SK-N-MC (cell line): Measurements from ENCODE around the gene CEP131.

Source experiments
- DNase-seq: peaks from one replicate; pipeline ENCODE4 v3.0.0-alpha.2; 2011; ENCODE audit warnings: low read depth, low spot score
- H3K27ac ChIP-seq: fragments of 200-600 bp; sonication (generic); 2 replicates; pipeline ENCODE4 v1.5.1; 2016; ENCODE audit warnings: mixed run types
- H3K36me3 ChIP-seq: fragments of 200-600 bp; sonication (generic); 2 replicates; pipeline ENCODE4 v1.6.1; 2017; ENCODE audit warnings: antibody characterized with exemption, low read length, mixed read lengths; ENCODE audit not compliant: insufficient read depth
- H3K4me3 ChIP-seq: fragments of 200-600 bp; sonication (generic); 2 replicates; pipeline ENCODE4 v1.5.1; 2016
- H3K9ac ChIP-seq: fragments of 200-600 bp; sonication (generic); 2 replicates; pipeline ENCODE4 v1.8.0; 2017; ENCODE audit warnings: mixed run types, mixed read lengths; ENCODE audit not compliant: insufficient read length
- H3K9me3 ChIP-seq: fragments of 200-600 bp; sonication (generic); 2 replicates; pipeline ENCODE4 v1.6.1; 2017; ENCODE audit warnings: low read depth, mild to moderate bottlenecking, antibody characterized with exemption, low read length, moderate library complexity, mixed read lengths
- EZH2 ChIP-seq: fragments of 200-600 bp; sonication (generic); IDR thresholded peaks from one replicate; pipeline ENCODE4 v1.6.1; 2017; ENCODE audit warnings: antibody characterized with exemption
- FOXP2 ChIP-seq: optimal IDR thresholded peaks from 2 replicates; pipeline ENCODE3; 2011; ENCODE audit warnings: mild to moderate bottlenecking, moderate library complexity; ENCODE audit not compliant: insufficient read depth; ENCODE audit errors: extremely low read length, control extremely low read depth
- POLR2AphosphoS5 ChIP-seq: IDR thresholded peaks from 2 replicates; pipeline ENCODE4 v1.6.1; 2012; ENCODE audit warnings: mild to moderate bottlenecking, low read depth, low read length, borderline replicate concordance

The CEP131 gene

GRCh38 chr17:81206166-81206565 is 16.6 kb downstream of the CEP131 start:
- TF ChIP-seq FOXP2 = no peak
- TF ChIP-seq POLR2AphosphoS5 = no peak
- no peak for TF ChIP-seq EZH2
- Histone ChIP-seq H3K4me3 (0 out of 2 replicates have a peak overlapping the region, but pooled peaks have one; percentile 28), H3K36me3 (no peaks in the 10 kb centered on the region), H3K27ac (peak overlapping the region; percentile 79), H3K9ac (no peak overlapping the region), H3K9me3 (no peaks in the 10 kb centered on the region)
- DNase-seq = no peak

- no peak for TF ChIP-seq POLR2AphosphoS5
- TF ChIP-seq EZH2 = no peak
- no peak for TF ChIP-seq FOXP2
- Histone ChIP-seq H3K36me3 (no peaks in the 10 kb centered on the region), H3K9me3 (no peaks in the 10 kb centered on the region), H3K9ac (no peak overlapping the region), H3K4me3 (no peak overlapping the region), H3K27ac (no peak overlapping the region)
- DNase-seq = no peak
Observed at GRCh38 chr17:81204578-81204977, 18.2 kb downstream of the CEP131 start.

- Histone ChIP-seq H3K9me3 (no peaks in the 10 kb centered on the region), H3K27ac (no peak overlapping the region), H3K36me3 (no peaks in the 10 kb centered on the region), H3K4me3 (no peak overlapping the region), H3K9ac (no peak overlapping the region)
- TF ChIP-seq EZH2 (no peak), POLR2AphosphoS5 (no peak), FOXP2 (no peak)
- DNase-seq = no peak
Observed at GRCh38 chr17:81203136-81203535, 19.6 kb downstream of the CEP131 start.

- Histone ChIP-seq H3K9ac (no peak overlapping the region), H3K27ac (no peak overlapping the region), H3K36me3 (no peaks in the 10 kb centered on the region), H3K4me3 (no peak overlapping the region), H3K9me3 (no peaks in the 10 kb centered on the region)
- DNase-seq = no peak
- TF ChIP-seq EZH2 (no peak), FOXP2 (no peak), POLR2AphosphoS5 (no peak)
Observed at GRCh38 chr17:81202318-81202717, 20.4 kb downstream of the CEP131 start.

- no peaks in the 10 kb centered on the region for H3K9me3 ChIP-seq
- no peak for DNase-seq
- H3K27ac ChIP-seq = peak overlapping the region; percentile 36
- no peaks in the 10 kb centered on the region for H3K36me3 ChIP-seq
- TF ChIP-seq POLR2AphosphoS5 (no peak), FOXP2 (no peak), EZH2 (no peak)
- H3K9ac ChIP-seq = no peak overlapping the region
- H3K4me3 ChIP-seq = no peak overlapping the region
Observed at GRCh38 chr17:81200695-81201580, 21.8 kb downstream of the CEP131 start.

GRCh38 chr17:81200201-81200600 is 22.6 kb downstream of the CEP131 start:
- H3K9ac ChIP-seq = no peak overlapping the region
- H3K27ac ChIP-seq = no peak overlapping the region
- no peaks in the 10 kb centered on the region for H3K36me3 ChIP-seq
- no peak for DNase-seq
- H3K9me3 ChIP-seq = no peaks in the 10 kb centered on the region
- no peak for TF ChIP-seq FOXP2
- TF ChIP-seq POLR2AphosphoS5 = no peak
- TF ChIP-seq EZH2 = no peak
- H3K4me3 ChIP-seq = no peak overlapping the region

GRCh38 chr17:81199482-81199830 is 23.3 kb downstream of the CEP131 start:
- no peak for TF ChIP-seq POLR2AphosphoS5
- TF ChIP-seq EZH2 = no peak
- TF ChIP-seq FOXP2 = no peak
- no peak for DNase-seq
- Histone ChIP-seq H3K27ac (no peak overlapping the region), H3K9me3 (no peaks in the 10 kb centered on the region), H3K9ac (no peak overlapping the region), H3K36me3 (no peaks in the 10 kb centered on the region), H3K4me3 (no peak overlapping the region)

- H3K27ac ChIP-seq = no peak overlapping the region
- TF ChIP-seq FOXP2 (no peak), EZH2 (no peak), POLR2AphosphoS5 (no peak)
- no peaks in the 10 kb centered on the region for H3K36me3 ChIP-seq
- no peaks in the 10 kb centered on the region for H3K9me3 ChIP-seq
- no peak for DNase-seq
- no peak overlapping the region for H3K4me3 ChIP-seq
- no peak overlapping the region for H3K9ac ChIP-seq
Observed at GRCh38 chr17:81198826-81199481, 23.8 kb downstream of the CEP131 start.
